RWPE2 (cell line): ENCODE measurements around the gene IGSF21.

Experiments
- ATAC-seq: fragments of 200-7000 bp; cut with Tn5 transposase; 3 replicates; pipeline ENCODE4 v1.9.1; 2021; ENCODE audit warnings: low read depth
- DNase-seq: peaks from one replicate; pipeline ENCODE4 v3.0.0-alpha.2; 2020; ENCODE audit warnings: low spot score
- H3K27ac ChIP-seq: fragments of 450-650 bp; 2 replicates; pipeline ENCODE4 v1.5.1; 2017; ENCODE audit warnings: mild to moderate bottlenecking; ENCODE audit not compliant: poor library complexity, severe bottlenecking
- H3K27me3 ChIP-seq: fragments of 250-450 bp; sonication (Bioruptor Pico); 2 replicates; pipeline ENCODE4 v1.5.1; 2021; ENCODE audit warnings: mild to moderate bottlenecking, moderate library complexity; ENCODE audit not compliant: insufficient read depth, poor library complexity, severe bottlenecking
- H3K36me3 ChIP-seq: fragments of 250-450 bp; sonication (Bioruptor Pico); 2 replicates; pipeline ENCODE4 v1.5.1; 2020; ENCODE audit warnings: low read depth, mild to moderate bottlenecking, moderate library complexity
- H3K4me1 ChIP-seq: fragments of 250-450 bp; sonication (Bioruptor Pico); 2 replicates; pipeline ENCODE4 v1.5.1; 2021; ENCODE audit warnings: mild to moderate bottlenecking, moderate library complexity; ENCODE audit not compliant: insufficient read depth, poor library complexity, severe bottlenecking
- H3K4me3 ChIP-seq: fragments of 250-450 bp; sonication (Bioruptor Pico); 2 replicates; pipeline ENCODE4 v1.5.1; 2021; ENCODE audit warnings: mild to moderate bottlenecking, moderate library complexity; ENCODE audit not compliant: severe bottlenecking
- H3K9me3 ChIP-seq: fragments of 250-450 bp; sonication (Bioruptor Pico); 2 replicates; pipeline ENCODE4 v1.5.1; 2021; ENCODE audit warnings: mild to moderate bottlenecking, moderate library complexity; ENCODE audit not compliant: severe bottlenecking
- CTCF ChIP-seq: fragments of 450-650 bp; IDR thresholded peaks from one replicate; pipeline ENCODE4 v1.5.1; 2017; ENCODE audit warnings: mild to moderate bottlenecking, moderate library complexity; ENCODE audit not compliant: poor library complexity, severe bottlenecking

Gene IGSF21

DNA sequence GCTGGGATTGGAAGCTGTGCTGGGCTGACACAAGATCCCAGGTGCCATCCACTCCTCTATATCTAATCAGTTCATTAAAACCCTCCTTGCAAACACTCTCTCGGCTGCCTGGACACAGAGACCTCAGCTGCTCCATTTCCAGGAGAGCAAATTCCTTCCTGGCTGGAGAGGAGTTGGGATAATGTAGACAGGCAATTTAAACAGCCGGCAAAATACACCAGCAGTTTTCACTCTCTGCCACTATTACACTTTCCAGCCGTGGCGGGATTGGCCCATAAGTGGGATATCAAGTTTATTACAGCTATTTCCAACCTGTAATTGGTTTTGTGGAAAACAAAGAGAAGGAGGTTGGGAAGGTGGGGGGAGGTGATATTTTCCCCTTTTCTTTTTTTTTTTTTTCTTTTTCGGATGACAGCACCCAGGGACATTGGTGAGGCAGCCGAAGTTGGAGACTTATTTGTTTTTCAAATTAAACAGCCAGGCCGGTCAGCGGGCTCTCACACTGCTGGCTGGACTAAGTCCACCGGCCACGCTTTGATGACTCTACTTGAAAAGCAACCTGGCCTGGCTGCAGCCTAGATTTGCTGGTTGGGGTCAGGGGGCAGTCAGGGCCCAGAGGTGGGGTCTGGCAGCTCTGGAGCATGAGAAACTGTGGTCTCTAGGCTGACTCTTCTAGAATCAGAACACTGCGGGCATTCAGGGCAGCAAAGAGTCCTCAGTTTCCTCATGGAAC lies 177.4 kb downstream of the IGSF21 start:
- Histone ChIP-seq H3K27me3 (peaks cover 65% of the 10 kb centered on the region), H3K4me1 (no peaks in the 10 kb centered on the region), H3K9me3 (no peaks in the 10 kb centered on the region), H3K27ac (no peak overlapping the region), H3K36me3 (no peaks in the 10 kb centered on the region), H3K4me3 (no peak overlapping the region)
- DNase-seq, result no peak
- ATAC-seq, result no peak
- TF ChIP-seq CTCF, result no peak

DNA sequence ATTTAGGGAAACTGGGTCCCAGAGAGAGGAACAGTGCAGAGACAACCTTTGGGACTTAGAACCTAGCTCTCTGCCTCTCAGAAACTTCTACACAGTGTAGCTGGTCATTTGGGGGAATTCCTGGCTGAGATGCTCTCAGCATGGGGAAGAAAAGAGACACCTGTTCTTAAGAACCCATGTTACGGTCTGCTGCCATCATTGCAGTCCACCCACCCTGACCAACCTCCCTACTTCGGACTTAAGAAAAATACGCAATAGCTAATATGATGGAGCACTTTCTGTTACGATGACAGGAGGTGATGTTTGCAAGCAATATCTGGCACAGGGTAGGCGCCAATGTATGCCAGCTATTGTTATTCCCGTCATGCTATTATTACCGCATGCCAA lies 177.9 kb downstream of the IGSF21 start:
- H3K4me3 ChIP-seq, result no peak overlapping the region
- no peak for ATAC-seq
- no peaks in the 10 kb centered on the region for H3K36me3 ChIP-seq

DNA sequence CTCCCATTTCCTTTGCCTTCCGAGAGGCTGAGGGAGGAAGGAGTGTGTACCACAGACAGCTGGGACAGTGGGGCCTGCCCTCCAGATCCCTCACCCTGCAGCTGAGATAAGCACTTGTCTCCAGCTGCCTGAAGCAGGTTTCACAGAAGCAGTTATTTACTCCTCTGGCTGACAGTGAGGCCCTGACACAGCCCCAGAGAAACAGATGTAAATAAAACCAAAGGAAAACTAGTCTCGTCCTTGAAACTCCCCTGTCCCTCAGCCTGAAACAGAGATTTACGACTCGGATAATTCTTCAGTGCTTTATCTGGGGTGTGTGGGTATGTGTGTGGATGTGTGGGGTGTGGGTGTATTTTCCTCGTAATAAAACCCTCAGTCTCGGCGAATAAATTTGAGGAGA lies 181.1 kb downstream of the IGSF21 start:
- H3K4me3 ChIP-seq, result no peak overlapping the region
- no peak for TF ChIP-seq CTCF
- peaks cover 68% of the 10 kb centered on the region for H3K27me3 ChIP-seq
- H3K4me1 ChIP-seq, result no peaks in the 10 kb centered on the region
- DNase-seq (no peak), ATAC-seq (no peak)
- H3K36me3 ChIP-seq, result no peaks in the 10 kb centered on the region
- no peak overlapping the region for H3K27ac ChIP-seq
- H3K9me3 ChIP-seq, result no peaks in the 10 kb centered on the region

More for the DNA sequence above, 177.9 kb downstream of the IGSF21 start:
- Histone ChIP-seq H3K27me3 (peaks cover 70% of the 10 kb centered on the region), H3K9me3 (no peaks in the 10 kb centered on the region), H3K27ac (no peak overlapping the region), H3K4me1 (no peaks in the 10 kb centered on the region)
- no peak for TF ChIP-seq CTCF
- no peak for DNase-seq

DNA sequence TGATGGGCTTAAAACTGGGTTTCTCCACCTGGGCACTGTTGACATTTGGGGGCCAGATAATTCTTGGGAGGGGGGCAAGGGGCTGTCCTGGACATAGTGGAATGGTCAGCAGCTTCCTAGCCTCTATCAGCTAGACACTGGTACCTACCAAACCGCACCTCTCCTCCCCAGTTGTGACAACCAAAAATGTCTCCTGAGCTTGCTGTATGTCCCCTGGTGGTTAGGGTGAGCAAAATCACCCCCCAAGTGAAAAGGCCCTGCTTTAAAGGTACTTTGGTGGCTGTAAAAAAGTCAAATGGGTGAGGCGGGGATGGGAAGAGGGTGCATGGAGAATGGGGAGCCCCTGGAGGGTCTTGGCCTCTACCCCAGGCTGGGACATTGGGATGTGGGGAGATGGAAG lies 182.0 kb downstream of the IGSF21 start:
- H3K36me3 ChIP-seq, result no peaks in the 10 kb centered on the region
- no peaks in the 10 kb centered on the region for H3K4me1 ChIP-seq
- H3K9me3 ChIP-seq, result no peaks in the 10 kb centered on the region
- no peak for ATAC-seq
- H3K27me3 ChIP-seq, result peaks cover 65% of the 10 kb centered on the region
- no peak overlapping the region for H3K27ac ChIP-seq
- DNase-seq, result no peak
- TF ChIP-seq CTCF, result no peak
- H3K4me3 ChIP-seq, result no peak overlapping the region

GRCh38 chr1:18290740-18291412 lies 183.3 kb downstream of the IGSF21 start:
- Histone ChIP-seq H3K4me1 (no peaks in the 10 kb centered on the region), H3K9me3 (no peaks in the 10 kb centered on the region), H3K4me3 (no peak overlapping the region), H3K27me3 (peaks cover 62% of the 10 kb centered on the region), H3K27ac (no peak overlapping the region), H3K36me3 (no peaks in the 10 kb centered on the region)
- DNase-seq (no peak), ATAC-seq (no peak)
- TF ChIP-seq CTCF, result no peak
